NCI-H1436 treated with DMSO at 0.1 percent for 48 hours (cell line): ENCODE measurements around the gene LRCH3.
"Not testable (repeated sequence)": the region's sequence is repeated elsewhere in the genome, so short reads cannot be mapped to it uniquely, and the experiment has no call there.

Experiments
- DNase-seq: peaks from one replicate; lab custom pipeline; 2025; lab: John Stamatoyannopoulos, UW

LRCH3 gene

DNA sequence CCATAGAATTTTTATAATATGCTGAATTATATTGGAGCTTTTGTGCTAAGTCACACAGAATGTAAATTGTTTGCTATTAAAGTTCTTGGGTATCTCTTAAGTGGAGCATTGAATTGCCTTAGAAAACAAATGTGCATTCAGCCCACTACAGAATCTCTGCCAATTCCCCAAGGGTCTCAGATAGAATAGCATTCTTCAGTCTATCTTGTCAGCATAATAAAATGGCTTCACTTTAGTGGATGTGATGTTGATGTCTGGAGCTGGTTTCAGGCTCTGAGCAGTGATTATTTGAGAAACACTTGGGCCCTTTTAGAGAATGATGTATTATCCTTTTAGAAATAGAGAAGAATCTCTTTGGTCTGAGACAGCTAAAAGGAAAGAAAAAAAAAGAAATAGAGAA lies 45.2 kb downstream of the LRCH3 start:
- DNase-seq, result no peak

DNA sequence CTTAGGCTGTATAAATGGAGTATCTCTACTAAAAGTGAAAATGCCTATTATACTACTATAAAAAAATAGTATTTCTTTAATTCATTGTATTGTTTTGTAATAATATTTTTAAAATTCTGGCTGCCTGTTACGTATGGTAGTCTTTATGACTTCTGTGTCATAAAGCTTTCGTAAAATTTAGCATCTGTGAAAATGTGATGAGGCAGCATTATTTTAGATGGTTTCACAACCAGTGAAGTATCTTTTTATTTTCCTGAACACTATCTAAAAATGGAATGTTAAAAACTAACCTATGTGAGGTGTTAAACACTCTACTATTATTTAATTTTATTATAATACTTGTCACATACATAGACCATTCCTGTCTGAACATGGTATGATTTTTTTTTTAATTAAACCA lies 46.2 kb downstream of the LRCH3 start:
- DNase-seq, result no peak

DNA sequence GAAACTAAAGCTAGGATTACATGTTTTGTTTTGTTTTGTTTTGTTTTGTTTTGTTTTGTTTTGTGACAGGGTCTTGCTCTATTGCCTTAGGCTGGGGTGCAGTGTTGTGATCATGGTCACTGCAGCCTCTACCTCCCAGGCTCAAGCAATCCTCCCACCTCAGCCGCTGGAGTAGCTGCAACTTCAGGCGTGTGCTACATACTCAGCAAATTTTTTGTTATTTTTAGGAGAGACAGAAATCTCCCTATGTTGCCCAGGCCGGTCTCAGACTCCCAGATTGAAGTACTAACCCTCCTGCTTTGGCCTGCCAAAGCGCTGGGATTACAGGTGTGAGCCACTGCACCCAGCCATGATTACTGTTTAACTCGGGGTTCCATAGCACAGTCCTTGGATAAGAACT lies 50.7 kb downstream of the LRCH3 start:
- no peak for DNase-seq

DNA sequence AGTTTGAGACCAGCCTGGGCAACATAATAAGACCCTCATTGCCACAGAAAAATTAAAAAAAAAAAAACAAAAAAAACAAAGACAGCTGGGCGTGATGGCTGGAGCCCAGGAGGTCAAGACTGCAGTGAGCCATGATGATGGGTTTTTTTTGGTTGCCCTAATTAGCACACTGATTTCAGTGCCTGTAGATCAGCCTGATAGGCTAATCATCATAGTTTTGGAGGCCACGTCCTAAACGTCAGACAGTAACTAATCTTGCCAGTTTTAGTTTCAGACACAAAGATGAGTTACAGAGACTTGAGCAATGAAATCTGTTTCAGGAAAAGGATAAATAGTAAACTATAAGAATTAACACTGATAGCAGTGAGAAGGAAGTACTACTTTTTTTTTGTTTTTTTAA lies 55.4 kb downstream of the LRCH3 start:
- DNase-seq, result no peak

DNA sequence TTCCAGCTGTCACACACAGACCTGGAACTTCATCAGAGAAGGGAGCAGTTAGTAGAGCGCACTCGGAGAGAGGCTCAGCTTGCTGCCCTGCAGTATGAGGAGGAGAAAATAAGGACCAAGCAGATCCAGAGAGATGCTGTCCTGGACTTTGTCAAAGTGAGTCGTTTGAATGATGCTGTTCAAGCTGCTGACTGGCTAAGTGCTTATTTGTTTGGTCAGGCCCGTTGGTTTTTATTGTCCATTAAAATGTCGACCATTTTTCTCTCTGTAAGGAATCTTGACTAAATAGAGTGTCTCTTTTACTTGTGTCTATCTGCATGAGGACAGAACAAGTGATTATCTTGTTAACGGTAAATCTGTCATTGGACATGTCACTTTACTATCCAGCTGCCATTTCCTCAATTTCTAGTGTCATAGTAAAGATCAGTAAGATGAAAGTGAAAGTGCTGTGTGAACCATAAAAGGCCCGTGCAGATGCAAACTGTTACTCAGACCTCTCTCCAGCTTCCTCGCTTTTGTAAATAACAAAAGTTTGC lies 56.9 kb downstream of the LRCH3 start:
- no peak for DNase-seq

DNA sequence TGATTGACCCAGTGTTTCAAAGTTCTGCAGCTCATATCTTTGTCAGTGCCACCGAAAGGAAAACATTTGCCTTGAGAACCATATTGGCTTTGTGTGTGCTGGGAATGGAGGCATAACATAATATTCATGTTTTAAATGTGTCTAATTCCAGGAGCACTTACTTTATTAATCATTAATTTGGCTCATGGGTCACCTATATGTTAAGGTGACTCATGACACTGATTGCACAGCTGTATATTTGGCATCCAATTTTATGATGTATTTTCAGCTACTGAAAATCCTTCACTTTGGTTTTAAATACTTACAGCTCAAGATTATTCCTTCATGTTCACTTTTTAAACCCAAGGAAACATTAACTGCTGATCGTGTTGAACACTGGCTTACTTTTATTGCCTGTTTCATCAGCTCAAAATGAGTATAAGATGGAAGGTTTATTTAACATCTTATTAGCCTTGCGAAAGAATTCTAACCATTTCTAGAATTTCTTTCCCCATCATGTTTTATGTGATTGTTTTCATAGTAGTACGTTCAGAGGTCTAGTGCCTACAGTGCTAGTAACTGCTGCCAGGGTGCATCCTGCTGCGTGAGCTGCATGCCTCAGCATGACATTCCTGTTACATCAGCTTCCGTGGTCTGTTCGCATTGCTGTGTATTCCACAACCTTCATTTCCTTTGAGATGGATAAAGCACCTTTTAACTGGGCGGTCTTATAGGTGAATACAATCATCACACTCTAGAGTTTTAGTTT lies 63.7 kb downstream of the LRCH3 start:
- no peak for DNase-seq

DNA sequence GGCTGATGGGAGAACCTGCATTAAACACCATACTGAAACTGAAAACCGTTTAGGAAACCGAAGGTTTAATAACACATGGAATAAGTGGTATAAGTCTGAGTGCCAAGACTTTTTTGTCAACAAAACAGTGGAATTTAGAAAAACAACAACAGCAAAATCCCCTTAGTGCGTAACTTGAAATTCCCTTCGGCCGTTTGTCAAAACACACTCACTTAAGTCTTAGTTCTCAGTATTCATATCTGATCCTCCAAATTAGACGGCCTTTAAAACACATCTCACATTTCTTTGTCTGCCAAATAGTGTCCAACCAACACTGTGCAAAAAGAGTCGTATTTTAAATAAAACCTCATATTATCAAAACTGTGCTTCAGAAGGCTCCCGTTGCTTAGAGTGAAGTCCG lies 64.5 kb downstream of the LRCH3 start:
- DNase-seq, result no peak

DNA sequence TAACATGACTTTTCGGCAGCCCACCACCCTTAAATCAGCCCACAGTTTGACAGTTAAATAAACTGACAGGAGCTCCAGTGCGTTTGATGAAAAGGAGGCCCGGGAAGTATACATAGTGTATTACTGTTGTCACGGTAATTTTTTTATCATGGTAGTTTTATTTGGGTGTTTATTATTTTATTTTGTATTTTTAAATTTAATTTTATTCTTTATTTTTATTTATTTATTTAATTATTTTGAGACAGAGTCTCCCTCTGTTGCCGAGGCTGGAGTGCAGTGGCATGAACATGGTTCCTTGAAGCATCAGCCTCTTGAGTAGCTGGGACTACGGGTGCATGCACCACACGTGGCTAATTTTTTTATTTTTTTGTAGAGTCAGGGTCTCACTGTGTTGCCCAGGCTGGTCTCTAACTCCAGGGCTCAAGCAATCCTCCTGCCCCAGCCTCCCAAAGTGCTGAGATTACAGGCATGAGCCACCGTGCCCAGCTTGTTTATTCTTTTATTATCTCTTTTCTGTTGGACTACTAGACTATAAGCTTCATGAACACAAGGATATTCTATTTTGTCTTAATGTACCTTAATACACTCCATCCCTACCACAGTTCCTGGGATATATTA lies 65.3 kb downstream of the LRCH3 start:
- DNase-seq, result no peak

DNA sequence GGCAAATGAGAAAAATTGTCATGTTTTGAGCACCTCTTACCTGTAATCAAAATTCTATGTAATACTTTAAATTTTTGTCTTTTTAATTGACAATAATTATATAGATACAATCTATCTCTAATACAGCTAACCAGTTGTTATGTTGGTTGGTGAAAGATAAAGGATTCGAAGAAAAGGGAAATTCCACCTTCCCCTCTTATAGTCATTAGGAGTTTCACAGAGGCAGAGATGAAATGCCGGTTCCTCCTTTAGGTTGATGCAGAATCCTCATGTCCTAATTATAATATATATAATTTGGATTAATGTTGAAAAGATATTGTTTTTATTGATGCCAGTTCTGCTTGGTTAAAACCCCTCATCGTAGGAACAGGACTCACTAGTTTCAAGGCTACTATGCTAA lies 67.1 kb downstream of the LRCH3 start:
- DNase-seq, result no peak

DNA sequence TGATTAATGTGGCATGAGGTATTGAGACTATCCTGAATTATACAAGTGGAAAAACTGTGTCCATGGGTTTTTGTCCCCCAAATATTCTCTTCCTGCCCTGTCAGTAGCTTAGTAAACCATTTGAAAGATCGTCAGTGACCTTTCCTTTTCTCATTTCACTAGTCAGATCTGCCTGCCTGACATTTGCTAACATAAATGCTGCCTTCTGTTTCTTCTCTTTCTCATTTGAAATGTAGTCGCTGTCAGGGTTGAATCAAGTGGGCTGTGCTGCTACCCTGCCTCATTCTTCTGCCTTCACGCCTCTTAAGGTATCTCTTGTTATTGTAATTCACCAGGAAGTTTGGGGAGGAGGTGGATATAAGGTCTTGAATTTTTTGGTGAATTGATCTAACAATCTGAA lies 67.5 kb downstream of the LRCH3 start:
- DNase-seq, result no peak

DNA sequence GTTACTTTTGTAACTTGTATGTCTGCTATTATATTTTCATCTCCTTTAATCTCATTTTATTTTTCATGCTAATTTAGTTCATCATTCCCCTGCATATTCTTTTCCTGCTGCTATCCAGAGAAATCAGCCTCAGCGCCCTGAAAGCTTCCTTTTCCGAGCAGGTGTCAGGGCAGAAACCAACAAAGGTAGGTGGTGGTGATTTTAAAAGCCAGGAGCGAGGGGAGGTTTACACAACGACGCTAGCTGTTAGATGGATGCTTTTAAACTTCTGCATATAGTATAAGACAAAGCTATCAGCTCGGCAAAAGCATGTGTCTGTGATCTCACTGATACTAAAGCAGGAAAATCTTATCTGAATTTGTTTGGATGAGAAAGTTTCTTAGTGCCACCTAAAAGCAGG lies 75.0 kb downstream of the LRCH3 start:
- DNase-seq, result no peak

DNA sequence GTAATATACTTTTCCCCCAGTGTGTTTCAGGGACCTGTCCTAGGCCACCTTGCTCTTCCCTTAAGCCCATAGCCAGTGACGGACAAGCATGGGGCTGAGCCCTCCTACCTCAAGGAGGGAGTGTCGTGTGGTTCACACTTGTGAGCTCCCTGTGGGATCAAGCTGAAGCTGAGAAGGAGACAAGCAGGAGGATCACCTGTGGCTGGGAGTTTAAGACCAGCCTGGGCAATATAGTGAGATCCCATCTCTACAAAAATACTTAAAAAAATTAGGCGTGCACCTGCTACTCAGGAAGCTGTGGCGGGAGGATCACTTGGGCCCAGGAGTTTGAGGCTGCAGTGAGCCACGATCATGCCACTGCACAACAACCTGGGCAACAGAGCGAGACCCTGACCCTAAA lies 82.3 kb downstream of the LRCH3 start:
- no peak for DNase-seq

DNA sequence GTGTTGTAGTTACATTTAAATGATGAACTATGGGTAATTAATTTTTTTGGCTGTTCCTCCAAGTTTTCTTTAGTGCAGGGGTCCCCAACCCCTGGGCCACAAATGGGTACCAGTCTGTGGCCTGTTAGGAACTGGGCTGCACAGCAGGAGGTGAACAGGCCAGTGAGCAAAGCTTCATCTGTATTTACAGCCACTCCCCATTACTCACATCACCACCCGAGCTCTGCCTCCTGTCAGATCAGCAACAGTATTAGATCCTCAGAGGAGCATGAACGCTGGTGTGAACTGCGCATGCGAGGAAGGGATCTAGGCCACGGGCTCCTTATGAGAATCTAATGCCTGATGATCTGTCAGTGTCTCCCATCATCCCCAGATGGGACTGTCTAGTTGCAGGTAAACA lies 83.0 kb downstream of the LRCH3 start:
- DNase-seq, result no peak

DNA sequence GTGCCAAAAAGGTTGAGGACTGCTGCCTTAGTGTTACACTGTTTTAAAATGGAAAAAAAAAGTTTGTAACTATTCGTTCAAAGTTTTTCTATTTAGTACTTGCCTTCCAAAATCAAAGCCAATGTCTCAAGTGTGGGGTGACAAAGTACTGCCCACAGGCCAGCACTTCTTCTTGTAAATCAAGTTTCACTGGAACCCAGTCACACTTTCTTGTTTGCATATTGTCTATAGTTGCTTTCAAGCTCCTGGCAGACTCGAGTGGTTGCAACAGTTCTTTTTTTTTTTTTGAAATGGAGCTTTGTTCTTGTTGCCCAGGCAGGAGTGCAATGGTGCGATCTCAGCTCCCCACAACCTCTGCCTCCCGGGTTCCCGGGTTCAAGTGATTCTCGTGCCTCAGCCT lies 83.6 kb downstream of the LRCH3 start:
- DNase-seq, result no peak

DNA sequence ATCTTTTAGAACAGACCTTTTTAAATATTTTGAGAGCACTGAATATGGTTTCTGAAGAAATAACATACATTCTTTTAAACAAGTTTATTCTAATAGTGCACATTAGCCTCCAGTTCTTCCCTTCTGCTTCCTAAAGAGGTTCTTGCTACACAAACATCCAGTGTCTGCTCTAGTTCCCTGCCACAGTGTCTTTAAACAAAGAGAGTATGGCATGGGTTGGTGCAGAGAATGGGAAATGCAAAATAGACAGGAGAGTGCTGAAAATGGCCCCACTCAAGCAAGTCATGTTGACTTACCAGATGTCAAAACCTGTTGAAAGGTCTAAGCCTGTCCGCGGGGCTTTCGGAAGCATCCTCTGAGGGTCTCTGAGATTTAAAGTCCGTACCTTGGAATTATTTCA lies 86.8 kb downstream of the LRCH3 start:
- DNase-seq, result no peak

DNA sequence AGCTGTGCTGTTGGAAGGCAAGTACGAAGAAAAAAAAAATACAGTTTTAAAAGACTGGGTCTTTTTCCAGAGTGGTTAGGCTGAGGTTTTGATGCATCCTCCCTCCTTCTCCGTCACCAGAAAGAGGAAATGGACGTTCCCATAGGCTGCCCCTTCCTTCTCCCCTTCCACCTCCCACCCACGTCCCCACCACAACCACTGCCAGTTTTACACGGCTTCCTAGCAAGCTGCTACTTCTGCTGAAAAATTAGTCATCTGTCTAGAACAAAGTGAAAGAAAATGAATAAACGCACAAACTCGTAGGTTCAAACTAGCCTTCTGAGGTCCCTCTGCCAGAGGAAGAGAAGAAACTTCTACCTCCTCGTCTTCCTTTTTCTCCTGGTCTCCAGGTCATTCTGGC lies 87.4 kb downstream of the LRCH3 start:
- no peak for DNase-seq

DNA sequence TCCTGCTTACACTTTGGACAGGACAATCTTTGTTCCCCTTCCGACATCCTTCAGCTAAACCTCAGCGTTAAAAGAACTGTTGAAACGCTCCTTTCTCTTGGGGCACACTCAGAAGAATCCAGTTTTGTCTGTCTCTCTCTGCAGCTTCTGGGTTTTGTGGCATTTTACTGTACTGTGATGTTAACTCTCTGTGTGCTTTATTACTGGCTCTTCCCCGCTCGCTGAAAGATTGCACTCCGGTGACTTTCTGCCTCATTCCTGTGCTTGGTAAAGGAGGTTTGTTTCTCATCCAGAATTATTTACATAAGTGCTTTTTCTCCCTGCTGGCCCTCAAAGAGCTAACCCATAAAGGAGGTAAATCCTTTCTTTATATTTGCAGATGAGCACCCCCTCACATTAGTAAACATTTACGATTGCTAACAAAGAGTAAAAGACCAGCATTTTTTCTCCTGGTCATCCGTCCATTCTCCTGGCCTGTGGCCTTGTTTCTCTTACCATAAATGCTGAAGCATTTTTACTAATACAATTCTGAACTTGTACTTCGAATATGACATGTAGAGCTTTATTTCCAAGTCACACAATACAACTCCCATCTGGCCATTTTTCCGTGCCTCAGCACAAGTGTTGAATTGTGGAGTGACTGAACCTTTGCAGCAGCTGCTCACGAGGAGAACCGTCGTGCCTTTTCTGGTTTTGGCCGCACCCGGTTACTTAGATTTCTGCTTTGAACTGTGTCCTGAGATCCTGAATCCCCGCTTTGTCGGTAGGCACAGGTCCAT lies 89.6 kb downstream of the LRCH3 start:
- no peak for DNase-seq

DNA sequence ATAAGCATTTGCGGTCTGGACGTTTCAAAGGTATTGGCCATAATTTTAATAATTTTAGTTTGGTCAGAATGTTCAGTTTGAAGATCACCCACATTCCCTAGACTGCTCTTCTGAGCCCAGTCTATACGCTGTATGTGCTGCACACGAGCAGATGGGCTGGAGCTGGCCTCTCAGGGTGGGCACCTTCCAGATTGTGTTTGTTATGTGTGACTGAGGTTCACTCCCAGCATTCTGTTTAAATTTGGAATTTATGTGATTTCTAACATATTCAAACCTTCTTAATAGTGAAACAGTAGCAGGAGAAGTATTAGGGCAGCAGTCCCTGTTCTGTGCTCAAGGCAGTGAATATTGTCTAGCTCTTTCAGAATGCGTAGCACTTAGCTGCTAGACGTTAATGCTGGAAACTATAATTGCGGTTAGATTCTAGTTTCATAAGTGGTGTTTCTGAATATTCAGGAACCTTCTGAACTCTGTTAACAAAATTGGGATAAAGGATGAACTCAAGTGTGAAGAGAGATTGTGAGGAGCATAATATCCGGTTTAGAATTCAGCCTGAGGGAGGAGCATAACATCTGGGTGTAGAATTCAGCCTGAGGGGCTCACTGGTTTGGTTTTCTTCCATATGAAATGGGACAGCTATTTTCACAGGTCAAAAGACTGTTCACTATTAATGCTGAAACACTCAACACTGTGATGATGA lies 90.4 kb downstream of the LRCH3 start:
- no peak for DNase-seq

DNA sequence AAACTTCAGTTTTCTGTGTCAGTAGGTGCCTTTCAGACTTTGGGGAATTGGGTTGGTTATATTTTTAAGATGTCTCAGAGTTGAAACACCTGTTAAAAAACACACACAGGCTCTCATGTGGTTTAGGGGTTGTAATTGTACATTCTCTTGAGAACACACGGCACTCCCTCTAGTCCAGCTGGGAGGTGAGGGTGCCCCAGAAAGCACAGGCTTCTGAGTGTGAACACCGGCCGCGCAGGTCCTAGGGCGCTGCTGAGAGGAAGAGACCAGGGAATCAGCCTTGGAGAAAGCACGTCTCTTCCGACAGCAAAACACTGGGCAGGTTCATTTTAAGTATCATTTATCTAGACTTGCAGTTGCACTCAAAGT lies 90.9 kb downstream of the LRCH3 start:
- no peak for DNase-seq

DNA sequence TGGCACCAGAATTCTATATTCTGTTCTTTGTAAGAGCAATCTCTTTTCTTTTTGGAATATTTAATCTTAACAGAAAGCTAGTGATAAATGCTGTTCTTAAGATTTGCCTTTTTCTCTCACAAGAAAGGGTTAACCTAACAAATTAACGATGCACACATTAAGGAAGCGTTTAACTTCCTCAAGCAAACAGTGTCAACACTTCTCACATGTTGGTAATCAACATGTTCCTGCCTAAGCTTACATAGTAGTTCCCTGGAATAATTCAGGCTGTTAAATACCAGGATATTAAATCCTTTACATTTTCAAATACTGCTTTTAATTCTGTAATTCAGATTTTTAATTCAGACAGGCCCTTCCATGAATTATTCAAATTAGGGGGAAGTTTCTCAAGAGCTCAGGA lies 91.5 kb downstream of the LRCH3 start:
- no peak for DNase-seq

DNA sequence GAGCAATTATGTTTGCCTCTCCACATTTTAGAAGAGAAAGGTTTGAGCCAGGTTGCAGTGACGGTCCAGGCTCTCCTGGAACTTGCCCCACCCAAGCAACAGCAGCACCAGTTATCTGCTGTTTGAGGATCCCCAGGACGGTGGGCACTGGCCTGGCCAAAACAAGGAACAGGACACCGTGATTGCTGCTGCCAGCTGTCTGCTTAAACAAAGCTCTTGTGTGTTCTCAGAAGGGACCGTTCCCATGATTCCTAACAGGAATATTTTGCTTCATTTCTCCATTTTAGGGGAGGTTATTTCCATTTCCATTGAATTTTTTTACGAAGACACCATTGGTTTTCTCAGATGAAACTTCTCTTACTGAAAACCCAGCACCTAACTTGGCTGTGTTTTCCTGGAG lies 92.5 kb downstream of the LRCH3 start:
- no peak for DNase-seq

DNA sequence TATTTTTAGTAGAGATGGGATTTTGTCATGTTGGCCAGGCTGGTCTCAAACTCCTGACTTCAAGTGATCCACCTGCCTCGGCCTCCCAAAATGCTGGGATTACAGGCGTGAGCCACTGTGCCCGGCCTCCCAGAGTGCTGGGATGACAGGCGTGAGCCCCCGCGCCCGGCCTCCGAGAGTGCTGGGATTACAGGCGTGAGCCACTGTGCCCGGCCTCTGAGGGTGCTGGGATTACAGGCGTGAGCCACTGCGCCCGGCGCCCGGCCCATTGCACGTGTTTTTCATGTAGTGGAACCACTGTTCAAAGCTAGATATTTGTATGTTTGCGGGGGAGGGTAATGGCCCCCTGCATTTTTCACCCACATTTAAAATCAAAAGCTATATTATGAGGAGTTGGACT lies 93.3 kb downstream of the LRCH3 start:
- not testable (repeated sequence) for DNase-seq

DNA sequence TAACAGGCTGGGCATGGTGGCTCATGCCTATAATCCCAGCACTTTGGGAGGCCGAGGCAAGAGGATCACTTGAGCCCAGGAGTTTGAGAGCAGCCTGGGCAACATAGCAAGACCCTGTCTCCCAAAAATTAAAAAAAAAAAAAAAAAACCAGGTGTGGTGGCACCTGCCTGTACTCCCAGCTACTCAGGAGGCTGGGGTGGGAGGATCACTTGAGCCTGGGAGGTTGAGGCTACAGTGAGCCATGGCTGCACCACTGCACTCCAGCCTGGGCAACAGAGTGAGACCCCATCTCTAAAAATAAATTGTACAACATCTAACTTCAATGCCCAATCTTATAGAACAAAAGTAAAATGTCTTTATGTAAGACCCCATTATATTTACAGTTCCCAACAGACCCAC lies 95.0 kb downstream of the LRCH3 start:
- DNase-seq, result not testable (repeated sequence)
